Activated CD4-positive, alpha-beta T cell treated with anti-CD3 and anti-CD28 coated beads, Interleukin-2, amount 10 ng/mL, durations not matched to agents 24 days and 14 days (primary cell): ENCODE measurements around the gene GDF3. TPM values are rescaled to one million over a fixed set of nuclear protein-coding genes. Genes with fewer than 3 reads are reported as not detected.
"Not testable (repeated sequence)": the region's sequence is repeated elsewhere in the genome, so short reads cannot be mapped to it uniquely, and the experiment has no call there.

Experiments used
- DNase-seq: peaks from one replicate; pipeline ENCODE4 v3.0.0; 2022
- H3K27ac Mint-ChIP-seq: one replicate; pipeline ENCODE4 v1.8.0; 2022; ENCODE audit warnings: mild to moderate bottlenecking, mixed read lengths
- H3K27me3 Mint-ChIP-seq: one replicate; pipeline ENCODE4 v1.8.0; 2022; ENCODE audit warnings: mixed read lengths
- H3K36me3 Mint-ChIP-seq: one replicate; pipeline ENCODE4 v1.8.0; 2022; ENCODE audit warnings: low read depth, mild to moderate bottlenecking, mixed read lengths
- H3K4me1 Mint-ChIP-seq: one replicate; pipeline ENCODE4 v1.8.0; 2021; ENCODE audit warnings: mixed read lengths
- H3K4me3 Mint-ChIP-seq: one replicate; pipeline ENCODE4 v1.8.0; 2022; ENCODE audit warnings: mild to moderate bottlenecking, moderate library complexity, mixed read lengths
- H3K9me3 Mint-ChIP-seq: one replicate; pipeline ENCODE4 v1.8.0; 2021; ENCODE audit warnings: mixed read lengths
- intact Hi-C: fragments of 100-400 bp; cut with micrococcal nuclease; formaldehyde crosslinking; loops from one replicate; pipeline ENCODE4 v1.15.1; 2023
- total RNA-seq: library from RNA; stranded (reverse); gene quantifications from 2 replicates; pipeline ENCODE4 v1.2.3, GENCODE V29; 2022

Gene GDF3
- total RNA-seq, 1 donor from 2014 or later, result not detected

DNA sequence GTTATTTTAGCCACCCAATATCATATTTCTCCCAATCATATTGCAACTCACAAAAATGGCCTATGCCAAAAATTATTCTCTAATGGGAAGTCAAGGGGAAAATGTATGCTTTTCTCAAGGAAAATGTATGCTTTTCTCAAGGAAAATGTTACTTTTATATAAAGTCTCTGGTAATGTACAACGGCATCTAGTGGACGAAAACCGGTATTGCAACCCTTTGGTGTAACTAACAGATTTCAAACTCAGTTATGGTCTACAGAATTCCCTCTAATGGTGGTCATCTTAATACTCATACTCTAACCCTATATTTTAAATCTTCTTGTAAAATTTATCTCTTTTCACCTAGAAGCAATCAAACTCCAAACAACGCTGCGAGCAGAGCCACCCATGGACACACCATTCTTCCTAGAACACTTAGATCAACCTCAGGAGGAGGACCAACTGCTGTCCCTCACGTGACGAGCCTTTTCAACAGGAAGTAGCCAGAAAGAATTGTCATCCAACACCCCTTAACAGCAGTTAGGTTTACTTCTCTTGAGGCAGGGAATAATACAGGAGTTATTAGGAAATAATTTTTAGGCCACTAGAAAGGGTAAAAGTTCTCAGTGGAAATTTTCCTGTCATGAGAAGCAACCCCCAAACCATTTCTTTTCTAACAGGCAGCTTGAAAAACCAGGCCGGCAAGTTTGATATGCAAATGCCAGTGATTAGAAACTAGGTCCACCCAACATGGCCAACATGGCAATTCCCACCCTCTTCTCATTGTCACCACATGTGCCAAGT, 50.0 kb downstream of the GDF3 start:
- H3K4me1 Mint-ChIP-seq, result peaks cover 5% of the 10 kb centered on the region
- DNase-seq, result peak; percentile 76
- no peak overlapping the region for H3K4me3 Mint-ChIP-seq
- H3K9me3 Mint-ChIP-seq, result no peaks in the 10 kb centered on the region
- H3K27me3 Mint-ChIP-seq, result peaks cover 7% of the 10 kb centered on the region
- H3K27ac Mint-ChIP-seq, result no peak overlapping the region
- H3K36me3 Mint-ChIP-seq, result no peaks in the 10 kb centered on the region
- intact Hi-C loops, result no loop called here

DNA sequence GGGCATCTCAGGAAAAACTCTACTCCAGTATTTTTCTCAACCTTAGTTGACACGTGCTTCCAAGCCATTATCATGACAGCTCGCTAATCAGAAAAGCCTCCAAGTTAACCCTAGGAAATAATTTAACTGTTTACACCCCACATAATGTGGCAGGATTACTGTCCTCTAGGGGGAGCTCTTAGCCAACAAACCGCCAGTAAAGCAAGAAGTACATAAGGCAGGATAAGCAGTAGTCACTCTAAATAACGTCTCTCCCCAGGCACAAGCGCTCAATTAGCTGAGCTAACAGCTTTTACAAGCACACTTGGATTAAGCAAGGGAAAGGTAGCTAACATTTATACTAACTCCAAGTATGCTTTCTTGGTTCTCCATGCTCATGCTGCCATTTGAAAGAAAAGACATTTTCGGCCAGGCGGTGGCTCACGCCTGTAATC, 52.7 kb downstream of the GDF3 start:
- H3K27me3 Mint-ChIP-seq, result peaks cover 13% of the 10 kb centered on the region

GRCh38 chr12:7642287-7642686, 53.3 kb downstream of the GDF3 start:
- peaks cover 17% of the 10 kb centered on the region for H3K4me1 Mint-ChIP-seq
- no peak overlapping the region for H3K27ac Mint-ChIP-seq
- intact Hi-C loops, result loop anchor here (2.0 kb wide), 1 partner anchor 165 kb away; no protein-coding TSS in a partner anchor
- peaks cover 15% of the 10 kb centered on the region for H3K27me3 Mint-ChIP-seq
- H3K36me3 Mint-ChIP-seq, result peaks cover 1% of the 10 kb centered on the region
- H3K4me3 Mint-ChIP-seq, result no peak overlapping the region
- no peaks in the 10 kb centered on the region for H3K9me3 Mint-ChIP-seq
- no peak for DNase-seq

More for the DNA sequence above, 52.7 kb downstream of the GDF3 start:
- intact Hi-C loops, result loop anchor here (2.0 kb wide), 1 partner anchor 164 kb away; no protein-coding TSS in a partner anchor
- H3K27ac Mint-ChIP-seq, result no peak overlapping the region
- peak; percentile 78 for DNase-seq
- H3K36me3 Mint-ChIP-seq, result peaks cover 1% of the 10 kb centered on the region
- H3K4me1 Mint-ChIP-seq, result peaks cover 17% of the 10 kb centered on the region
- H3K9me3 Mint-ChIP-seq, result no peaks in the 10 kb centered on the region
- H3K4me3 Mint-ChIP-seq, result no peak overlapping the region

DNA sequence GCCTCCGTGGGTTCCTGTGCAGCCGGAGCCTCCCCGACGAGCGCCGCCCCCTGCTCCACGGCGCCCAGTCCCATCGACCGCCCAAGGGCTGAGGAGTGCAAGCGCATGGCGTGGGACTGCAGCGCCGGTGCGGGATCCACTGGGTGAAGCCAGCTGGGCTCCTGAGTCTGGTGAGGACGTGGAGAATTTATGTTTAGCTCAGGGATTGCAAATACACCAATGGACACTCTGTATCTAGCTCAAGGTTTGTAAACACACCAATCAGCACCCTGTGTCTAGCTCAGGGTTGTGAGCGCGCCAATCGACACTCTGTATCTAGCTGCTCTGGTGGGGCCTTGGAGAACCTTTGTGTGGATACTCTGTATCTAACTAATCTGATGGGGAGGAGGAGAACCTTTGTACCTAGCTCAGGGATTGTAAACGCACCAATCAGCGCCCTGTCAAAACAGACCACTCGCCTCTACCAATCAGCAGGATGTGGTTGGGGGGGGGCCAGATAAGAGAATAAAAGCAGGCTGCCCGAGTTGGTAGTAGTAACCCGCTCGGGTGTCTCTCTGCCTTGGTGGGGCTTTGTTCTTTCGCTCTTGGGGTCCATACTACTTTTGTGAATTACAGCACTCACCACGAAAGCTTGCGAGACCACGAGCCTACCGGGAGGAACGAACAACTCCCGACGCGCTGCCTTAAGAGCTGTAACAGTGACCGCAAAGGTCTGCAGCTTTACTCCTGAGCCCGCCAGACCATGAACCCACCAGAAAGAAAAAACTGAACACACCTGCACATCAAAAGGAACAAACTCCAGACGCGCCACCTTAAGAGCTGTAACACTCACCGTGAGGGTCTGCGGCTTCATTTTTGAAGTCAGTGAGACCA, 55.2 kb downstream of the GDF3 start:
- H3K9me3 Mint-ChIP-seq, intact Hi-C loops, H3K36me3 Mint-ChIP-seq: not testable (repeated sequence)
- Mint-ChIP-seq H3K4me1 (peaks cover 17% of the 10 kb centered on the region), H3K4me3 (peak overlapping the region; percentile 81), H3K27ac (peak overlapping the region; percentile 83), H3K27me3 (peaks cover 17% of the 10 kb centered on the region)
- peak; percentile 82 for DNase-seq

Other genes starting within 250 kb of the GDF3 start
- not detected in 2 replicates for gene CD163, start 192.0 kb downstream of the GDF3 start, total RNA-seq
- gene APOBEC1, start 29.9 kb downstream of the GDF3 start, total RNA-seq, result not detected in 2 replicates
- gene DPPA3, start 15.7 kb upstream of the GDF3 start, total RNA-seq, result not detected in 2 replicates
- gene CLEC4C, start 51.6 kb upstream of the GDF3 start, total RNA-seq, result not detected in 2 replicates
- gene NANOGNB, start 69.4 kb upstream of the GDF3 start, total RNA-seq, result not detected in 2 replicates
- not detected in 2 replicates for gene NANOG, start 93.6 kb upstream of the GDF3 start, total RNA-seq
- 0.09 and 0.31 TPM in 2 replicates for gene SLC2A14, start 177.1 kb upstream of the GDF3 start, total RNA-seq
- 362 and 366 TPM in 2 replicates for gene SLC2A3, start 240.4 kb upstream of the GDF3 start, total RNA-seq